GM18505 (cell line): ENCODE data around the gene ACVR2B.
"Not testable (repeated sequence)": the region's sequence is repeated elsewhere in the genome, so short reads cannot be mapped to it uniquely, and the experiment has no call there.

Experiments
- ATAC-seq: cut with Tn5 transposase; IDR thresholded peaks from one replicate; pipeline ENCODE4 v1.9.1; 2021; ENCODE audit not compliant: unreplicated experiment
- POLR2A ChIP-seq: IDR thresholded peaks from 4 replicates; pipeline ENCODE4 v1.6.1; 2011; ENCODE audit warnings: borderline replicate concordance; ENCODE audit not compliant: insufficient read depth, insufficient read length; ENCODE audit errors: extremely low read depth

Gene ACVR2B

DNA sequence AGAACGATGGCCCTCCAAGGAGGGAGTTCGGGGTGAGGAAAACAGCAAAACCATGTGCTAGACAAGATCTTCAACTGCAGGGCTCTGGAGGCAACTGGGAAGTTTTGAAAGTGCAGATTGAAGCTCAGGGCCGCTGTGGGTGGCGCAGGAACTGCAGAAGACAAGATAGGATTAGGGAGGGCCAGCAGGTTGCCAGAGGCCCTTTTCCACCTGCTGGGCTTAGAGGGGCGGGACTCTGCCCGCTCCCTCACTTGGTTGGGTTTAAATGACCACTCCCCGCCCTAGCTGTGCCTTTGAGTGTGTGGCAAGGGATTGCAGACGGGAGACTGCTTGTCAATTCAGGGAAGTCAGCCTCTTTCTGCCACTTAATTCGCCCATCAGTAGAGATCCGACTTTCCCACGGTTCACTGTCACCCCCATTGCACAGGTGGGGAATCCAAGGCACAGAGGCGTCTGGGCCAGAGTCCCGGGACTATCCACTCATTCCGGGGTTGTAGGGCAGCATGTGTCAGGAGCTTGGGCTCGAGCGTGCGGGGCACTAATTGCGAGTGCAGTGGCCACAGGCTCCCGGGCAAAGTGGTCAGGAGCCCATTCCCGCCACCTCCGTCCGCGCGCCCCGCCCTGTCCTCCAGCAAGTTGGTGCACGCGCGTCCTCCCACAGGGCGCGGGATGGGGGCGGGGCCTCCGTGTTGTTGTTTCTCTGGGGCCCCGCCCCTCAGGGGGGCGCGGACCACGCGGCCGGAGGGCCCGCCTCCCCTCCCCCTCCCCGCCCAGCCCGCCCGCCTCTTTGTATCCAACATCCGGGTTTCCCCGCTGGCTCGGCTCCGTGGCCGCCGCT is at the start of gene ACVR2B:
TSS of gene ACVR2B (plus strand) at position 816 of the 838 bp plus-strand sequence. CDS start 433 bp downstream, outside the sequence.
- ATAC-seq = no peak
- TF ChIP-seq POLR2A = no peak

DNA sequence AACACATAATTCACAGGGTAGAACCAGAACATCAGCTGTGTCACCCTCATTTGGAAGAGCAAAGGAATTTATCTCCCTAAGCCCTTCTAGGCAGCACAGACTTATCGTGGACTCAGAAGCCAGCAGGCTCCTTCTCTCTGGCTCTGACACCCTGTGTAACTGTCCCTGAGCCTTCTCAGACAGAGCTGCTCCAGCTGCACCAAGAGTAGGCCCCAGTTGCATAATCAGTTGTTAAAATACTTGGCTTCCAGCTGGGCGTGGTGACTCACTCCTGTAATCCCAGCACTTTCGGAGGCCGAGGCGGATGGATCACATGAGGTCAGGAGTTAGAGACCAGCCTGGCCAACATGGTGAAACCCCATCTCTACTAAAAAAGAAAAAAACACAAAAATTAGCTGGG is 49.4 kb upstream of the ACVR2B start:
- ATAC-seq = no peak
- no peak for TF ChIP-seq POLR2A

DNA sequence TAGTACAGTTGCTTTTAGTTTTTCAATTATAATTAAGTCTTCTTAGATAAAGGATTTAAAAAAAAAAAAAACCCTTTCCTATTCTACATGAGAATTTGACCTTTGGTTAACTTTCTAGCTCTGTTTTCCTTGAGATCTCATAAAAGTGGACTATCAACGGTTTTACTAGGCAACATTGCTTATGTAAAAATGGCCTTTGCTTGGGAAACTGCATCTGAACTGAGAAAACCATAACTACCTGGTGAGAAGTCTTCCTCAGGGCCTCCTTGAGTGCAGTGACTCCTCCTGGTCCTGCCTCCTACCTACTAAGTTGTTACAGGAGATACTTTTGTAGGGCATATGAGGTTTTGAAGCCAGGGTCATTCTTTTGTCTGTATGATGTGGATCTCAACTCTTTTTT is 42.1 kb upstream of the ACVR2B start:
- no peak for TF ChIP-seq POLR2A
- ATAC-seq = no peak

DNA sequence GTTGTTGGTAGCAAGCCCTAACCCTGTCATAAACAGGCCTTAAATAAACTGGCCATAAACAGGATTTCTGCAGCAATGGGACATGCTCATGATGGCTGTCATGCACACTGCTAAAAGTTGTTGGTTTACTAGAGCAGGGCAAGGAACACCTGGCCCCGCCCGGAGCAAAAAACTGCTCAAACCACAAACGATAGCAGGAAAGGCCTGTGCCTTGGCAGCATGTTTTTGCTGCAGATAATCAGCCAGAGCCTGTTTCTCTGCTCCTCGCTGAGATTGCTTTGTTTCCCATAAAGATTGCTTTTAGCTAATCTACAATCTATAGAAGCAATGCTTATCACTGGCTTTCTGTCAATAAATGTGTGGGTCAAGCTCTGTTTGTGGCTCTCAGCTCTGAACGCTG is 32.9 kb upstream of the ACVR2B start:
- ATAC-seq = not testable (repeated sequence)

DNA sequence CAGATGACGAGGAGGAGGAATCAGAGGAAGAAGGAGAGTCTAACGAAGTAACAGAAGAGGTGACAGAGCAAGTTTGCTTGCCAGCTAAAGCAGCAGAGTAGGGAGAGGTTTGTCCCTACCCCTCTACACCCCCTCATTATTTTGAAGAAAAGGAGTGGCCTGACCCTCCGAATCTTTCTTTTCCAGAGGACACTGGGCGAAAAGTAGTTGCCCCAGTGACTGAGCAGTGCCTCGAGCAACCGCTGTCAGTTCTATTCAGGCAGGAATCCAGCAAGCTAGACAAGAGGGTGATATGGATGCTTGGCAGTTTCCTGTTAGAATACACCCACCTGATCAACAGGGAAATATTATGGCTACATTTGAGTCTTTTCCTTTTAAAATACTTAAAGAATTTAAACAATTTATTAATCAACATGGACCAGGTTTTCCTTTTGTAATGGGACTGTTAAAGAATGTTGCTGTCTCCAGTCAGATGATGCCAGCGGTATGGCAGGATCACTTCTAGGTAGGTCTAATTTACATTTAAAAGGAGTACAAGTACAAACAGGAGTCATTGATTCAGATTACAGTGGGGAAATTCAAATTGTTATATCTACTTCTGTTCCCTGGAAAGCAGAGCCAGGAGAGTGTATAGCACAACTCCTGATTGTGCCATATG is 31.9 kb upstream of the ACVR2B start:
- TF ChIP-seq POLR2A = no peak
- ATAC-seq = no peak

DNA sequence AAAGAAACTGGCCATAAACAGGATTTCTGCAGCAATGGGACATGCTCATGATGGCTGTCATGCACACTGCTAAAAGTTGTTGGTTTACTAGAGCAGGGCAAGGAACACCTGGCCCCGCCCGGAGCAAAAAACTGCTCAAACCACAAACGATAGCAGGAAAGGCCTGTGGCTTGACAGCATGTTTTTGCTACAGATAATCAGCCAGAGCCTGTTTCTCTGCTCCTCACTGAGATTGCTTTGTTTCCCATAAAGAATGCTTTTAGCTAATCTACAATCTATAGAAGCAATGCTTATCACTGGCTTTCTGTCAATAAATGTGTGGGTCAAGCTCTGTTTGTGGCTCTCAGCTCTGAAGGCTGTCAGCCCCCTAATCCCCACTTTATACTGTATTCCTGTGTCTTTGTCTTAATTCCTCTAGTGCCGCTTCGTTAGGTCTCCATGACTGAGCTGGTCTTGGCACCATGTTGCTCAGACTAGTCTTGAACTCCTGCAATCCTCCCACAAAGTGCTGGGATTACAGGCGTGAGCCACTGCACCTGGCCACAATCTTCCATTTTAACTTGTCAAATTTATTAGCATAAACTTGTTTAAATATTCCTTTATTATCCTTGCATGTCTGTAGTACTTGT is 26.8 kb upstream of the ACVR2B start:
- not testable (repeated sequence) for ATAC-seq

DNA sequence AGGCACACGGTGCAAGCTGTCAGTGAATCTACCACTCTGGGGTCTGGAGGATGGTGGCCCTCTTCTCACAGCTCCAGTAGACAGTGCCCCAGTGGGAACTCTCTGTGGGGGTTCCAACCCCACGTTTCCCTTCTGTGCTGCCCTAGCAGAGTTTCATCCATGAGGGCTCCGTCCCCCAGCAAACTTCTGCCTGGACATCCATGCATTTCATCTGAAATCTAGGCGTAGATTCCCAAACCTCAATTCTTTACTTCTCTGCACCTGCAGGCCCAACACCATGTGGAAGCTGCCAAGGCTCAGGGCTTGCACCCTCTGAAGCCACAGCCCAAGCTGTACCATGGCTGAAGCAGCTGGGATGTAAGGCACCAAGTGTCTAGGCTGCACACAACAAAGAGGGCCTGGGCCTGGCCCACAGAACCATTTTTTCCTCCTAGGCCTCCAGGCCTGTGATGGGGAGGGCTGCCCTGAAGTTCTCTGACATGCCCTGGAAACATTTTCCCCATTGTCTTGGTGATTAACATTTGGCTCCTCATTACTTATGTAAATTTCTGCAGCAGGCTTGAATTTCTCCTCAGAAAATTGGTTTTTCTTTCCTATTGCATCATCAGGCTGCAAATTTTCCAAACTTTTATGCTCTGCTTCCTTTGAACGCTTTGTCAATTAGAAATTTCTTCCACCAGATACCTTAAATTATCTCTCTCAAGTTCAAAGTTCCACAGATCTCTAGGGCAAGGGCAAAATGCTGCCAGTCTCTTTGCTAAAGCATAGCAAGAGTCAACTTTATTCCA is 20.6 kb upstream of the ACVR2B start:
- ATAC-seq = not testable (repeated sequence)

DNA sequence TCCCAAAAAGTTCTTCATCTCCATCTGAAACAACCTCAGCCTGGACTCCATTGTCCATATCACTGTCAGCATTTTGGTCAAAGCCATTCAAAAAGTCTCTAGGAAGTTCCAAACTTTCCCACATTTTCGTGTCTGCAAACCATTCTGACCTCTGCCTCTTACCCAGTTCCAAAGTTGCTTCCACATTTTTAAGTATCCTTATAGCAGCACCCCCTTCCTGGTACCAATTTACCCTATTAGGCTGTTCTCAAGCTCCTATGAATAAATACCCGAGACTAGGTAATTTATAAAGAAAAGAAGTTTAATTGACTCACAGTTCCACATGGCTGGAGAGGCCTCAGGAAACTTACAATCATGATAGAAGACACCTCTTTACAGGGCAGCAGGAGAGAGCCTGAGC is 20.0 kb upstream of the ACVR2B start:
- not testable (repeated sequence) for ATAC-seq

DNA sequence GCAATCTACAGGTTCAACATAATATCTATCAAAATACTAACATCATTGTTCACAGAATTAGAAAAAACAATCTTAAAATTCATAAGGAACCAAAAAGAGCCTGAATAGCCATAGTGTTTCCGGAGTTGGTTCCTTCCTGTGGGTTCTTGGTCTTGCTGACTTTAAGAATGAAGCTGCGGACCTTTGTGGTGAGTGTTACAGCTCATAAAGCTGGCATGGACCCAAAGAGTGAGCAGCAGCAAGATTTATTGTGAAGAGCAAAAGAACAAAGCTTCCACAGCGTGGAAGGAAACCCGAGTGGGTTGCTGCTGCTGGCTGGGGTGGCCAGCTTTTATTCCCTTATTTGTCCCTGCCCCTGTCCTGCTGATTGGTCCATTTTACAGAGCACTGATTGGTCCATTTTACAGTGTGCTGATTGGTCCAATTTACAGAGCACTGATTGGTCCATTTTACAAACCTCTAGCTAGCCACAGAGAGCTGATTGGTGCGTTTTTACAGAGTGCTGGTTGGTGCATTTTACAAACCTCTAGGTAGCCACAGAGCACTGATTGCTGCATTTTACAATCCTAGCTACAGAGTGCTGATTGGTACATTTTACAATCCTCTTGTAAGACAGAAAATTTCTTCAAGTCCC is 15.1 kb upstream of the ACVR2B start:
- ATAC-seq = not testable (repeated sequence)

DNA sequence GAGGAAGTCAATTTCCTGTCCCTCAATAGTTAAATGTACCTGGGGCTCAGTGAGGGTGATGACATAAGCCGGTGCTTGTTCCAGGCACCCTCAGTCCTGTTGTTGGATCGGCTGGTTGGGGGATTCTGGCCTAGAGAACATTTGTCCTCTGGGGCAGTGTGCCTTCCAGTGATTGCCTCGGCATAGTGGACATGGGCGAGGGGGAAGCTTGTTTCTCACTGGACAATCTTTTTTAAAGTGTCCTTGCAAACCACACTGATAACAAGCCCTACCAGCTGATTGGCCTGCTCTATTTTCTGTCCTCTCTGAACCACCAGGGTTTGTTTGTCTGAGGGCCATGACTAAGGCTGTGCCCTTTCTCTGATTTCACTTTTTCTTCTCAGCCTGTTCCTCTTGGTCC is 10.5 kb upstream of the ACVR2B start:
- ATAC-seq = not testable (repeated sequence)

DNA sequence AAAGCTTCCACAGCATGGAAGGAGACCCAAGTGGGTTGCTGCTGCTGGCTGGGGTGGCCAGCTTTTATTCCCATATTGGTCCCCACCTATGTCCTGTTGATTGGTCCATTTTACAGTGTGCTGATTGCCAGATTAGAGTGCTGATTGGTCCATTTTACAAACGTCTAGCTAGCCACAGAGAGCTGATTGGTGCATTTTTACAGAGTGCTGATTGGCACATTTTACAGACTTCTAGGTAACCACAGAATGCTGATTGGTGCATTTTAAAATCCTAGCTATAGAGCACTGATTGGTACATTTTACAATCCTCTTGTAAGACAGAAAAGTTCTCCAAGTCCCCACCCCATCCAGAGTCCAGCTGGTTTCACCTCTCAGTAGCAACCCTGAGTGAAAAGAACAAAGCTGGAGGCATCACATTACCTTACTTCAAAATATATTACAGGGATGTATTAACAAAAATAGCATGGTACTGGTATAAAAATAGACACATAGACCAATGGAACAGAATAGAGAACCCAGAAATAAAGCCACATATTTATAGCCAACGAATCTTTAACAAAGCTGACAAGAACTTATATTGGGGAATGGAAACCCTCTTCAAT is 7.5 kb upstream of the ACVR2B start:
- ATAC-seq = no peak

DNA sequence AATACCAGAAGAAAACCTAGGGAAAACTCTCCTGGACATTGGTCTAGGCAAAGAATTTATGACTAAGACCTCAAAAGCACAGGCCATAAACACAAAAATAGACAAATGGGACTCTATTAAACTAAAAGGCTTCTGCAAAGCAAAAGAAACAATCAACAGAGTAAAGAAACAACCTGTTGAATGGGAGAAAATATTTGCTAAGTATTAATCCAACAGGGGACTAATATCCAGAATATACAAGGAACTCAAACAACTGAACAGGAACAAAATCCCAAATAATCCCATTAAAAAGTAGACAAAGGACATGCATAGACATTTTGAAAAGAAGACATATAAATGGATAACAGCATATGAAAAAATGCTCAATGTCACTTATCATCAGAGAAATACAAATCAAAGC is 6.9 kb upstream of the ACVR2B start:
- no peak for ATAC-seq

More for the DNA sequence above, 7.5 kb upstream of the ACVR2B start:
- no peak for TF ChIP-seq POLR2A

DNA sequence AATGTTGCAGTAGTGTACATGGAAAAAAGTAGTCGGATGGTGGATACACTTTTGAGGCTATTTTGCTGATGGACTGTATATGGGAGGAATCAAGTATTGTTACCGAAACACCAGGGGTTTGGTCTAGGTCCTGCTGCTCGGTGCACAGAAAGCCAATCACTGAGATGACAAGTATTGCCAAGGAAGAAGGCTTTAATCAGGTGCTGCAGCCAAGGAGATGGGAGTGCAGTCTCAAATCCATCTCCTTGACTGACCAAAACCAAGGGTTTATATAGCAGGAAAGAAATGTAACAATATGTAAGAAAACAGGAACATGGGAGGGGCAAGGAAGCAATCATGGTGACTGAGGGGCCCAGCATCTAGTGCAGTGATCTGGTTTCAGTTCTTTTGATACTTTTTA is 2.8 kb upstream of the ACVR2B start:
- no peak for ATAC-seq
- no peak for TF ChIP-seq POLR2A

More for the DNA sequence above, 6.9 kb upstream of the ACVR2B start:
- no peak for TF ChIP-seq POLR2A

DNA sequence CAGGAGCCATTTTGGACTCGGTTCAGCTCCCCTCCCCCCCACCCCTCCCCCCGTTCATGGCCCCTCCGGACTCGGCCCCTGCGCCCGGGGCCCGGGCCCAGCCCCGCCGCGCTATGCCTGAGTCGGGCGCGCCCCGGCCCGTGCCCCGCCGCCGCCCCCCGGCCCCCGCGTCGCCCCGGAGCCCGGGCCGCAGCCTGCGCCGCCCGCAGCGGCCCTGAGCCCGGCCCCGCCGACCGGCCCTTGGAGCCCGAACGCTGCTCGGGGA is 155 bp downstream of the ACVR2B start:
- TF ChIP-seq POLR2A = no peak
- no peak for ATAC-seq
